SIG-M5 treated with dmso at 0.1 percent for 504 hours (cell line): ENCODE results near the gene AUTS2.
"Not testable (repeated sequence)": the region's sequence is repeated elsewhere in the genome, so short reads cannot be mapped to it uniquely, and the experiment has no call there.

ENCODE experiments used
- DNase-seq: peaks from one replicate; lab custom pipeline; 2025; ENCODE audit not compliant: unreplicated experiment; lab: John Stamatoyannopoulos, UW

Gene AUTS2

GRCh38 chr7:70808876-70809275 is 1210.6 kb downstream of the AUTS2 start:
- DNase-seq = no peak

GRCh38 chr7:70810558-70811139 is 1212.4 kb downstream of the AUTS2 start:
- DNase-seq = no peak

GRCh38 chr7:70812511-70812910 is 1214.2 kb downstream of the AUTS2 start:
- no peak for DNase-seq

- DNase-seq = not testable (repeated sequence)
Measured at GRCh38 chr7:70822490-70822889, 1224.2 kb downstream of the AUTS2 start.

- peak; percentile 9 for DNase-seq
Measured at GRCh38 chr7:70829221-70830059, 1231.2 kb downstream of the AUTS2 start.

GRCh38 chr7:70830060-70830395 is 1231.8 kb downstream of the AUTS2 start:
- DNase-seq = no peak

- DNase-seq = no peak
Measured at GRCh38 chr7:70830426-70830825, 1232.2 kb downstream of the AUTS2 start.

- no peak for DNase-seq
Measured at GRCh38 chr7:70833726-70834125, 1235.5 kb downstream of the AUTS2 start.

- no peak for DNase-seq
Measured at GRCh38 chr7:70834424-70834823, 1236.1 kb downstream of the AUTS2 start.

GRCh38 chr7:70835658-70836057 is 1237.4 kb downstream of the AUTS2 start:
- no peak for DNase-seq

- no peak for DNase-seq
Measured at GRCh38 chr7:70836279-70836678, 1238.0 kb downstream of the AUTS2 start.

GRCh38 chr7:70836946-70837345 is 1238.7 kb downstream of the AUTS2 start:
- no peak for DNase-seq

GRCh38 chr7:70837589-70837988 is 1239.3 kb downstream of the AUTS2 start:
- DNase-seq = no peak

- DNase-seq = no peak
Measured at GRCh38 chr7:70838292-70838907, 1240.1 kb downstream of the AUTS2 start.
